Subcutaneous adipose tissue (tissue), 4 donors: ENCODE measurements around the gene DDIAS. TPM values are rescaled to one million over a fixed set of nuclear protein-coding genes. Genes with fewer than 3 reads are reported as not detected.

Experiments
- CTCF ChIP-seq: fragments of 450-650 bp; IDR thresholded peaks from one replicate; pipeline ENCODE4 v1.5.1; 2016; ENCODE audit warnings: low read depth, mild to moderate bottlenecking, control low read depth, antibody characterized with exemption, moderate library complexity
- total RNA-seq, 4 donors: library from RNA; depleted of rRNA; stranded (reverse); fragments of >200 nt; gene quantifications; one replicate each; pipeline ENCODE4 v1.1.0, GENCODE V29; 2016

Gene DDIAS
- total RNA-seq, 4 donors from 2014 or later, result 0.38 to 2.4 (median 1.7) TPM

- TF ChIP-seq CTCF, result no peak
Measured at GRCh38 chr11:82859750-82860149, 41.8 kb upstream of the DDIAS start.

GRCh38 chr11:82862379-82862778, 39.2 kb upstream of the DDIAS start:
- TF ChIP-seq CTCF, result no peak

GRCh38 chr11:82863209-82863608, 38.3 kb upstream of the DDIAS start:
- TF ChIP-seq CTCF, result no peak

- TF ChIP-seq CTCF, result no peak
Measured at GRCh38 chr11:82864268-82864667, 37.3 kb upstream of the DDIAS start.

GRCh38 chr11:82865841-82866240, 35.7 kb upstream of the DDIAS start:
- no peak for TF ChIP-seq CTCF

- no peak for TF ChIP-seq CTCF
Measured at GRCh38 chr11:82867495-82868082, 33.9 kb upstream of the DDIAS start.

- no peak for TF ChIP-seq CTCF
Measured at GRCh38 chr11:82869657-82870056, 31.9 kb upstream of the DDIAS start.
